Neutrophil (primary cell): ENCODE data around the gene ITGAL.

Experiments
- H3K27ac ChIP-seq: fragments of 200-600 bp; sonication (generic); 2 replicates; pipeline ENCODE4 v1.5.1; 2016; ENCODE audit warnings: mild to moderate bottlenecking, moderate library complexity
- H3K27me3 ChIP-seq: fragments of 200-600 bp; sonication (generic); 2 replicates; pipeline ENCODE4 v1.6.0; 2016; ENCODE audit warnings: mild to moderate bottlenecking
- H3K36me3 ChIP-seq: fragments of 200-600 bp; sonication (generic); 2 replicates; pipeline ENCODE4 v1.5.1; 2017
- H3K4me1 ChIP-seq, 2 experiments: fragments of 200-600 bp in 1 of 2; sonication (generic) in 1 of 2; 1 replicate in 1 of 2; 2 replicates in 1 of 2; pipeline versions ENCODE4 v1.5.1 to v1.6.1; 2013 to 2016; ENCODE audit warnings: low read depth in 1 of 2, low read length in 1 of 2, mild to moderate bottlenecking in 1 of 2, moderate library complexity in 1 of 2; ENCODE audit not compliant: control insufficient read depth in 1 of 2, insufficient read depth in 1 of 2
- H3K4me3 ChIP-seq, 2 experiments: fragments of 200-600 bp in 1 of 2; sonication (generic) in 1 of 2; 1 replicate in 1 of 2; 2 replicates in 1 of 2; pipeline ENCODE4 v1.5.1; 2013 to 2016; ENCODE audit warnings: low read depth in 1 of 2, low read length in 1 of 2, mild to moderate bottlenecking in 1 of 2, moderate library complexity in 1 of 2
- H3K9me3 ChIP-seq: fragments of 200-600 bp; sonication (generic); 2 replicates; pipeline ENCODE4 v1.5.1; 2016
- CTCF ChIP-seq: fragments of 200-600 bp; sonication (generic); IDR thresholded peaks from 2 replicates; pipeline ENCODE4 v1.5.1; 2016; ENCODE audit warnings: antibody characterized with exemption

ITGAL gene

GRCh38 chr16:30553393-30553899, 80.9 kb downstream of the ITGAL start:
- Histone ChIP-seq H3K4me3 (no peak overlapping the region), H3K9me3 (no peaks in the 10 kb centered on the region), H3K27ac (peak overlapping the region; percentile 26), H3K4me1 (peaks cover 17% of the 10 kb centered on the region in 2 experiments), H3K36me3 (peaks cover 15% of the 10 kb centered on the region), H3K27me3 (no peaks in the 10 kb centered on the region)
- no peak for TF ChIP-seq CTCF

- Histone ChIP-seq H3K27me3 (no peaks in the 10 kb centered on the region), H3K4me1 (peaks cover 21 to 22% of the 10 kb centered on the region in 2 experiments), H3K27ac (no peak overlapping the region), H3K4me3 (no peak overlapping the region), H3K9me3 (no peaks in the 10 kb centered on the region), H3K36me3 (peaks cover 15% of the 10 kb centered on the region)
- TF ChIP-seq CTCF, result no peak
Observed at GRCh38 chr16:30554557-30555314, 82.2 kb downstream of the ITGAL start.

GRCh38 chr16:30555315-30556124, 83.0 kb downstream of the ITGAL start:
- TF ChIP-seq CTCF, result no peak
- Histone ChIP-seq H3K27ac (no peak overlapping the region), H3K4me1 (peaks cover 21 to 22% of the 10 kb centered on the region in 2 experiments), H3K27me3 (no peaks in the 10 kb centered on the region), H3K9me3 (no peaks in the 10 kb centered on the region), H3K36me3 (peaks cover 15% of the 10 kb centered on the region), H3K4me3 (no peak overlapping the region)

GRCh38 chr16:30556125-30556473, 83.6 kb downstream of the ITGAL start:
- no peaks in the 10 kb centered on the region for H3K9me3 ChIP-seq
- peaks cover 24 to 25% of the 10 kb centered on the region in 2 experiments for H3K4me1 ChIP-seq
- no peak overlapping the region for H3K27ac ChIP-seq
- no peak for TF ChIP-seq CTCF
- peaks cover 15% of the 10 kb centered on the region for H3K36me3 ChIP-seq
- H3K27me3 ChIP-seq, result no peaks in the 10 kb centered on the region
- no peak overlapping the region for H3K4me3 ChIP-seq

GRCh38 chr16:30557707-30557956, 85.1 kb downstream of the ITGAL start:
- no peak for TF ChIP-seq CTCF
- peak overlapping the region; percentile 91 for H3K27ac ChIP-seq
- H3K36me3 ChIP-seq, result peaks cover 15% of the 10 kb centered on the region
- H3K9me3 ChIP-seq, result no peaks in the 10 kb centered on the region
- peaks cover 34 to 35% of the 10 kb centered on the region in 2 experiments for H3K4me1 ChIP-seq
- H3K27me3 ChIP-seq, result no peaks in the 10 kb centered on the region
- peak overlapping the region; percentile 77 to 99 for H3K4me3 ChIP-seq
